Measurements from ENCODE around the gene ADGRF3.
"Not testable (repeated sequence)": the region's sequence is repeated elsewhere in the genome, so short reads cannot be mapped to it uniquely, and the experiment has no call there.

ADGRF3 gene

DNA sequence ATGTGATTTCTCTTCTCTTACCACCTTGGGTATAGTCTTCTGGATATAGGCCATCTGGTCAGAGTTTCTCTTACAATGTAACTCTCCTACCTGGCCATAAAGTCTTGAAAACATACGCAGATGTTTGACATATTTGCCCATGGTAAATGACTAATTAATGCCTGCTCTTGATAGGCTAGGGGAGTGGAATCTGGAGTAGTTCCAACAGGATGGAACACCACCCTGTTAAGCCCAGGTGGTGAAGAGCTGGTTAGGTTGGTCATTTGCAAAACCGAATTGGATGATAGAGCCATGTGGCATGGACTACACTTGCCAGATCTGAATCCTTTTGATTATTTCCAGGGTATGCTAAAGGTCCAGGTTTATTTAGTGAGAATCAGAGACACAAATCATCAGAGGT lies 65.4 kb downstream of the ADGRF3 start:
- DNase-seq (ENCODE audit: low read depth in 2 of 3, low spot score in 2 of 3): no peak

DNA sequence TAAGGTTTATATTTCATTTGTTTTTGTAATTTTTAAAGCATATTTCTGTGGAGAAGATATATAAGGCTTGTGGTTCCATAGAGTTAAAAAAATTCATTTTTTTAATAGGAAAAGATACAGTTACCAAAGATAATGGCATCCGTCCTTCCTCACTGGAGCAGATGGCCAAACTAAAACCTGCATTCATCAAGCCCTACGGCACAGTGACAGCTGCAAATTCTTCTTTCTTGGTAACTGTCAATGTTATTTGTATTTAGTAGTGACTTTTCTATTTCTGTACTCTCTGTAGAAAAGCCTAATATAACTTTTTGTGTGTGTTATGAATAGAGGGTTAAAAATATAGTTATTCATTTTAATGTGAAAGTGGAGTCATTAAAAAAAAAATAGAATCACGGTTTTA lies 66.7 kb downstream of the ADGRF3 start:
- no peak for DNase-seq (ENCODE audit: low read depth in 2 of 3, low spot score in 2 of 3)

- DNase-seq (ENCODE audit: low read depth in 2 of 3, low spot score in 2 of 3): no peak
Observed at GRCh38 chr2:26276484-26277227, 69.9 kb downstream of the ADGRF3 start.

DNA sequence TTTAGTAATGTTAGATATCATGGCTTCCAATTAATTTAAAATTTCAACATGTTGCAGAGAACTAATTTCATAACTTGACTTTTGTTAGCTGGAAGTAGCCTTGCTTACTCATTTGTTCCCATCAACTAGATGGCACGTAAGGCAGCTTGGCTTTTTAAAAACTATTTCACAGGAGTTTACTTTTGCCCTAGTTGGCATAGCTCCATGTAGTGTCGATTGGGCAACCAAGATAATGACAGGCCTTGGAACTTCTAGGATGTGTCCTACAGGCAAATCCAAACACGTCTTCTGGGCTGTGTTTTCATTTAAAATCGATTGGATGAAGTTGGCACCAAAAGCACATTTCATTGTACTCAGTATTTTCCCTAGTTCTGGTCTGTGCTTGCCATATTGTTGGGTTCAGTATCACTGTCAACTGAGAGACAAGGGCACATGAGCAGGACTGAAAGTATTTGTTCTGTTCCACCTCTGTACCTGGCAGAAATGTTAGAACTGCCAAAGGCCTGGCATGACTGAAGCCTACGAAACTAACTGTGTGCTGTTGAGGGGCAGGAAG lies 72.5 kb downstream of the ADGRF3 start:
- DNase-seq (ENCODE audit: low read depth in 2 of 3, low spot score in 2 of 3): no peak

DNA sequence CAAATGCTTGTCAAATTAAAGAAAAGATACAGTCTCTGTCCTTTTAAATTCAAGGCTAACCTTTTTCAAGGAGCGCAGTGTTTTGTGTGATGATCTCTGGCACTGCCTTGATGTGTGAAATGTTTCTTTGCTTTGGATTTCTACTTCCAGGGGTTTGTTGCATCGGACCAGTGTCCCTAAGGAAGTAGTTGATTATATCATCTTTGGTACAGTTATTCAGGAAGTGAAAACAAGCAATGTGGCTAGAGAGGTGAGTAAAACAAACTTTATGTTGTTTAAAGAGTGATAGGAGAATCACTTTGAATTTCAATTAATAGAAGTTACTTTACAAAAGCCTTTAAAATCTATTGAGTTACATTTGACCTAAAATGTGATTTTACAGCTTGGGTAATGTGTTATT lies 73.1 kb downstream of the ADGRF3 start:
- DNase-seq (ENCODE audit: low read depth in 2 of 3, low spot score in 2 of 3): no peak

GRCh38 chr2:26270373-26270772 lies 76.2 kb downstream of the ADGRF3 start:
- DNase-seq (ENCODE audit: low read depth in 2 of 3, low spot score in 2 of 3): no peak

DNA sequence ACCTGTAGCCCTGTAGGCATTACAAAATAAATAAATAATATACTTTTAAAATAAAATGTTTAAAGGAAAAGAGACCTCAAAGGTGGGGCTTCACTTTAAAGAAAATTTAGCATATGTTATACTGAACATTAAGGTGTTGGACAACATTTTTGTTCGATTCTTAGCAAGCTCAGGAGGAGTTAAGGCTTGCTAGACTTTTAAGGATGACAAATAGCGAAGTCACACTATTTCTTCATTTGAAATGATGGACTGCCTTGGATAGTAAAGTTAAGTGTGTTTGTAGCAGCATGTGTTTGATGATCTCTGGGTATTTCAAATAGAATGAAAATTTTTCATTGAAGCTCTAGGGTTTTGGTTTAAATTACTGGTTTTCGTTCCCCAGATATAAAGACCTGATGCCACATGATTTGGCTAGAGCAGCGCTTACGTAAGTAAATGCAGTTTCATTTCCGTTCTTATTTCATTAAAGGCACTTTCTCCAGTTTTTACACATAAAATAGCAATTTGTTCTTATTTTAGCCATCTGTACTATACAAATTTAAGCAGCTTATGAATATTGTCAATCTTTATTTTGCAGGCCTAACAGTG lies 76.9 kb downstream of the ADGRF3 start:
- no peak for DNase-seq (ENCODE audit: low read depth in 2 of 3, low spot score in 2 of 3)

DNA sequence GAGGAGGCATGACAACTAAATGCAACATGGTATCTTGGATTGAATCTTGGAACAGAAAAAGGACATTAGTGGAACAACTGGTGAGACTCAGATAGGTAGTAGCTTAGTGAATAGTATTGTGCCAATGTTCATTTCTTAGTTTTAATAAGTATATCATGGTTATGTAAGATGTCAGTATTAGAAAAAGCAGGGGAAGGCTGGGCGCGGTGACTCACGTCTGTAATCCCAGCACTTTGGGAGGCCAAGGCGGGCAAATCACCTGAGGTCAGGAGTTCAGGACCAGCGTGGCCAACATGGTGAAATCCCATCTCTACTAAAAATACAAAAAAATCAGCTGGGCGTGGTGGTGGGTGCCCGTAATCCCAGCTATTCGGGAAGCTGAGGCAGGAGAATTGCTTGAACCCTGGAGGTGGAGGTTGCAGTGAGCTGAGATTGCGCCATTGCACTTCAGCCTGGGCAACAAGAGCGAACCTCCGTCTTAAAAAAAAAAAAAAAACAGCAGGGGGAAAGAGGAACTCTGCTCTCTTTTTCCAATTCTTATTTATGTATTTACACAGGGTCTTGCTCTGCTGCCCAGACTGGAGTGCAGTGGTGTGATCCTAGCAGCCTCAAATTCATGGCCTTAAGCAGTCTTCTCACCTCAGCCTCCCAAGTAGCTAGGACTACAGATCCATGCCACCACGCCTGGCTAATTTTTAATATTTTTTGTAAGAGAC lies 77.8 kb downstream of the ADGRF3 start:
- DNase-seq (ENCODE audit: low read depth in 2 of 3, low spot score in 2 of 3): not testable (repeated sequence)

- DNase-seq (ENCODE audit: low read depth in 2 of 3, low spot score in 2 of 3): no peak
Observed at GRCh38 chr2:26268213-26268612, 78.4 kb downstream of the ADGRF3 start.

GRCh38 chr2:26258836-26259235 lies 87.8 kb downstream of the ADGRF3 start:
- DNase-seq (ENCODE audit: low read depth in 2 of 3, low spot score in 2 of 3): not testable (repeated sequence)
